HepG2 (cell line): Measurements from ENCODE around the gene ARL3. TPM values are rescaled to one million over a fixed set of nuclear protein-coding genes. Genes with fewer than 3 reads are reported as not detected.

Experiments
- ATF7-NPFF ChIP-seq: sonication (generic); formaldehyde crosslinking; IDR thresholded peaks from 2 replicates; pipeline ENCODE4 v1.8.1; 2023; ENCODE audit warnings: mild to moderate bottlenecking, low read depth, missing genetic modification reagents, moderate library complexity
- GLI4 ChIP-seq: sonication (generic); formaldehyde crosslinking; IDR thresholded peaks from 2 replicates; pipeline ENCODE4 v1.5.1; 2020; ENCODE audit warnings: missing genetic modification reagents, mild to moderate bottlenecking, moderate library complexity, borderline replicate concordance
- HMG20A ChIP-seq: IDR thresholded peaks from 2 replicates; pipeline ENCODE4 v1.6.1; 2016; ENCODE audit warnings: borderline replicate concordance
- HNF4G ChIP-seq, 2 experiments: sonication (generic) in 1 of 2; formaldehyde crosslinking in 1 of 2; IDR thresholded peaks; 2 replicates each; pipeline versions ENCODE4 v1.4.0 to v1.6.1; 2011 to 2020; ENCODE audit warnings: borderline replicate concordance in 2 of 2, low read depth in 2 of 2, mild to moderate bottlenecking in 2 of 2, low read length in 1 of 2, missing genetic modification reagents in 1 of 2, moderate library complexity in 1 of 2
- JDP2 ChIP-seq: sonication (generic); formaldehyde crosslinking; IDR thresholded peaks from 2 replicates; pipeline ENCODE4 v1.8.1; 2022; ENCODE audit warnings: missing genetic modification reagents, borderline replicate concordance
- KLF11 ChIP-seq: IDR thresholded peaks from 2 replicates; pipeline ENCODE4 v1.6.1; 2016; ENCODE audit warnings: missing compliant biosample characterization
- LBX2 ChIP-seq: sonication (generic); formaldehyde crosslinking; IDR thresholded peaks from 2 replicates; pipeline ENCODE4 v1.5.0; 2020; ENCODE audit warnings: missing genetic modification reagents, mild to moderate bottlenecking, borderline replicate concordance
- PLRG1 ChIP-seq: fragments of 450-650 bp; conservative IDR thresholded peaks from 2 replicates; pipeline ENCODE4 v1.6.1; 2016
- RAD51 ChIP-seq: fragments of 450-650 bp; IDR thresholded peaks from 2 replicates; pipeline ENCODE4 v1.6.1; 2016; ENCODE audit warnings: borderline replicate concordance
- SIX4 ChIP-seq: sonication (generic); formaldehyde crosslinking; IDR thresholded peaks from 2 replicates; pipeline ENCODE4 v1.4.0; 2020; ENCODE audit warnings: missing genetic modification reagents
- SKI ChIP-seq: fragments of 450-650 bp; IDR thresholded peaks from one replicate; pipeline ENCODE4 v1.6.1; 2018; ENCODE audit warnings: mild to moderate bottlenecking; ENCODE audit not compliant: partially characterized antibody
- TBX2 ChIP-seq: sonication (generic); formaldehyde crosslinking; IDR thresholded peaks from 2 replicates; pipeline ENCODE4 v1.5.0; 2020; ENCODE audit warnings: missing genetic modification reagents, mild to moderate bottlenecking, borderline replicate concordance
- ZFAT ChIP-seq: sonication (generic); formaldehyde crosslinking; conservative IDR thresholded peaks from 2 replicates; pipeline ENCODE4 v1.8.1; 2023; ENCODE audit warnings: missing genetic modification reagents, inconsistent platforms
- ZGPAT ChIP-seq: IDR thresholded peaks from 2 replicates; pipeline ENCODE4 v1.6.1; 2016; ENCODE audit warnings: mild to moderate bottlenecking
- ZNF17 ChIP-seq: sonication (generic); formaldehyde crosslinking; IDR thresholded peaks from 2 replicates; pipeline ENCODE4 v1.5.0; 2020; ENCODE audit warnings: mild to moderate bottlenecking, missing genetic modification reagents
- ZNF383 ChIP-seq: sonication (generic); formaldehyde crosslinking; IDR thresholded peaks from 2 replicates; pipeline ENCODE4 v1.4.0; 2020; ENCODE audit warnings: missing genetic modification reagents, mild to moderate bottlenecking, borderline replicate concordance
- ZNF468 ChIP-seq: sonication (generic); formaldehyde crosslinking; IDR thresholded peaks from 2 replicates; pipeline ENCODE4 v1.8.0; 2022; ENCODE audit warnings: mild to moderate bottlenecking, moderate library complexity, missing genetic modification reagents
- ZNF652 ChIP-seq: IDR thresholded peaks from 2 replicates; pipeline ENCODE4 v1.6.1; 2016; ENCODE audit warnings: low read depth, borderline replicate concordance
- ZNF800 ChIP-seq: sonication (generic); formaldehyde crosslinking; IDR thresholded peaks from 2 replicates; pipeline ENCODE4 v1.4.0; 2020; ENCODE audit warnings: missing genetic modification reagents
- polyA plus RNA-seq, 8 experiments: library from polyadenylated mRNA; depleted of rRNA in 3 of 8; stranded (reverse) in 7 of 8; unstranded in 1 of 8; fragments of >200 nt; fragmentation: Illumina TruSeq in 4 of 8; extraction: Trizol in 4 of 8; gene quantifications; 2 replicates each; pipeline versions ENCODE4 v1.2.1 to v1.2.3, GENCODE V29; 2011 to 2016; ENCODE audit warnings: low read depth in 4 of 8, missing spikeins in 1 of 8, mixed read lengths in 1 of 8; ENCODE audit not compliant: insufficient read depth in 1 of 8
- total RNA-seq, 5 experiments: library from RNA; depleted of rRNA; stranded (reverse); fragments of >200 nt; fragmentation: Illumina TruSeq; extraction: Trizol; gene quantifications; 2 replicates each; pipeline ENCODE4 v1.2.3, GENCODE V29; 2016; ENCODE audit warnings: low read depth in 1 of 5
- TF ChIP-seq, protein P1 (sequence below): IDR thresholded peaks from 2 replicates; pipeline ENCODE4 v1.6.1; 2016; ENCODE audit warnings: missing biosample characterization, missing genetic modification reagents, low read depth
- TF ChIP-seq, protein P2 (sequence below): sonication (generic); formaldehyde crosslinking; conservative IDR thresholded peaks from 2 replicates; pipeline ENCODE4 v1.8.1; 2023; ENCODE audit warnings: missing genetic modification reagents
- TF ChIP-seq, protein P3 (sequence below): sonication (generic); formaldehyde crosslinking; IDR thresholded peaks from 2 replicates; pipeline ENCODE4 v1.4.0; 2020; ENCODE audit warnings: missing genetic modification reagents; ENCODE audit errors: not compliant biosample characterization

Gene ARL3
- total and polyA plus RNA-seq, 2 of the 13 experiments (the other 11 are each of a cell fraction or from before 2014, with no cell fraction given): 5.2 to 6.6 TPM

DNA sequence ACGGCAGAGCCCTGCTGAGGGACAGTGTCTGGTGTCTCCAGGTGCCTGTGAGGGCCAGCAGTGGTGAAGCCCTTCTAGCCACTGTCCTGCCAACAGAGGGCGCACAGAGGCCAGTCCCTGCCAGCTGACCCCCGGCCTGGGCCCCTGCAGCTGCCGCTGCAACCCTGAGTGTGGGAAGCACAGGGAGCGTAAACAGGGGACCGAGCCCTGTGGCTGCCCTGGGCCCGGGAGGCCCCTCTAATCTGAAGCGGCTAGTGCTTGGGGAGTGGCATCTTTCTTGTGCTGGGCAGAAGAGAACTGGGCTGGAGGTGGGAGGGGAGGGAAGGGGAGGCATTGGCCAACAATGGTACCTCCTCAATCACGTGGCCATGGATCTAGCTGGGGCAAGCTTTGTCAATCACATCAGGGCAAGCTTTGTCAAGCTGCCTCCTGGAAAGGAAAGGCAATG lies 35.3 kb downstream of the ARL3 start (continued):
- TF ChIP-seq, protein P1, sequence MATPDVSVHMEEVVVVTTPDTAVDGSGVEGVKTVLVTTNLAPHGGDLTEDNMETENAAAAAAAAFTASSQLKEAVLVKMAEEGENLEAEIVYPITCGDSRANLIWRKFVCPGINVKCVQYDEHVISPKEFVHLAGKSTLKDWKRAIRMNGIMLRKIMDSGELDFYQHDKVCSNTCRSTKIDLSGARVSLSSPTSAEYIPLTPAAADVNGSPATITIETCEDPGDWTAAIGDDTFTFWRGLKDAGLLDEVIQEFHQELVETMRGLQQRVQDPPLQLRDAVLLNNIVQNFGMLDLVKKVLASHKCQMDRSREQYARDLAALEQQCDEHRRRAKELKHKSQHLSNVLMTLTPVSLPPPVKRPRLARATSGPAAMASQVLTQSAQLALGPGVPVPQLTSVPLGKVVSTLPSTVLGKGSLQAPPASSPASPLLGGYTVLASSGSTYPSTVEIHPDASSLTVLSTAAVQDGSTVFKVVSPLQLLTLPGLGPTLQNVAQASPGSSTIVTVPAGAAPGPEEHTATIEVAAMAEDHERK (CRISPR knock-in tag): no peak
- no peak for TF ChIP-seq LBX2 (CRISPR knock-in tag)
- TF ChIP-seq ZNF383 (CRISPR knock-in tag): no peak
- TF ChIP-seq ZNF468 (CRISPR knock-in tag): no peak
- no peak for TF ChIP-seq RAD51
- peak; percentile 72 for TF ChIP-seq ZGPAT (CRISPR knock-in tag)
- no peak for TF ChIP-seq ZNF800
- no peak for TF ChIP-seq ZNF652 (CRISPR knock-in tag)
- no peak; the same call in 1 of the 2 replicates for TF ChIP-seq ATF7-NPFF (CRISPR knock-in tag)
- TF ChIP-seq SIX4 (CRISPR knock-in tag): no peak
- no peak for TF ChIP-seq JDP2 (CRISPR knock-in tag)
- no peak for TF ChIP-seq KLF11 (CRISPR knock-in tag)
- TF ChIP-seq ZNF17 (CRISPR knock-in tag): no peak
- TF ChIP-seq ZFAT (CRISPR knock-in tag): no peak
- peak; percentile 30; the same call in 1 of the 2 replicates for TF ChIP-seq TBX2 (CRISPR knock-in tag)
- TF ChIP-seq, protein P2, sequence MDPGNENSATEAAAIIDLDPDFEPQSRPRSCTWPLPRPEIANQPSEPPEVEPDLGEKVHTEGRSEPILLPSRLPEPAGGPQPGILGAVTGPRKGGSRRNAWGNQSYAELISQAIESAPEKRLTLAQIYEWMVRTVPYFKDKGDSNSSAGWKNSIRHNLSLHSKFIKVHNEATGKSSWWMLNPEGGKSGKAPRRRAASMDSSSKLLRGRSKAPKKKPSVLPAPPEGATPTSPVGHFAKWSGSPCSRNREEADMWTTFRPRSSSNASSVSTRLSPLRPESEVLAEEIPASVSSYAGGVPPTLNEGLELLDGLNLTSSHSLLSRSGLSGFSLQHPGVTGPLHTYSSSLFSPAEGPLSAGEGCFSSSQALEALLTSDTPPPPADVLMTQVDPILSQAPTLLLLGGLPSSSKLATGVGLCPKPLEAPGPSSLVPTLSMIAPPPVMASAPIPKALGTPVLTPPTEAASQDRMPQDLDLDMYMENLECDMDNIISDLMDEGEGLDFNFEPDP (CRISPR knock-in tag): no peak
- TF ChIP-seq PLRG1: no peak
- TF ChIP-seq HMG20A (CRISPR knock-in tag): no peak
- TF ChIP-seq HNF4G (IDR thresholded peaks at IDR 0.05; ENCODE audit: borderline replicate concordance, low read depth, low read length): no peak
- peak; percentile 56; the same call in 1 of the 2 replicates for TF ChIP-seq HNF4G (CRISPR knock-in tag; IDR thresholded peaks at IDR 0.05; ENCODE audit: borderline replicate concordance, low read depth)
- no peak for TF ChIP-seq SKI
- TF ChIP-seq, protein P3, sequence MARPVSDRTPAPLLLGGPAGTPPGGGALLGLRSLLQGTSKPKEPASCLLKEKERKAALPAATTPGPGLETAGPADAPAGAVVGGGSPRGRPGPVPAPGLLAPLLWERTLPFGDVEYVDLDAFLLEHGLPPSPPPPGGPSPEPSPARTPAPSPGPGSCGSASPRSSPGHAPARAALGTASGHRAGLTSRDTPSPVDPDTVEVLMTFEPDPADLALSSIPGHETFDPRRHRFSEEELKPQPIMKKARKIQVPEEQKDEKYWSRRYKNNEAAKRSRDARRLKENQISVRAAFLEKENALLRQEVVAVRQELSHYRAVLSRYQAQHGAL: no peak
- TF ChIP-seq GLI4 (CRISPR knock-in tag): no peak
